GM23338 (cell line): ENCODE measurements around the gene DNAJB2. TPM values are rescaled to one million over a fixed set of nuclear protein-coding genes. Genes with fewer than 3 reads are reported as not detected.

Experiments
- ATAC-seq: fragments of 200-7000 bp; cut with Tn5 transposase; 3 replicates; pipeline ENCODE4 v1.9.1; 2020
- DNase-seq: peaks from one replicate; pipeline ENCODE4 v3.0.0-alpha.2; 2015; ENCODE audit warnings: low spot score
- H2AFZ ChIP-seq: fragments of 200-600 bp; sonication (generic); 2 replicates; pipeline ENCODE4 v1.8.0; 2016; ENCODE audit warnings: antibody characterized with exemption, mild to moderate bottlenecking, moderate library complexity
- H3F3A ChIP-seq: fragments of 200-600 bp; sonication (generic); replicated peaks from 2 replicates; pipeline ENCODE4 v1.8.0; 2017; ENCODE audit warnings: antibody characterized with exemption, mixed run types, low read depth
- H3K27ac ChIP-seq: fragments of 200-600 bp; sonication (generic); 2 replicates; pipeline ENCODE4 v1.6.1; 2016; ENCODE audit warnings: low read depth
- H3K27me3 ChIP-seq: fragments of 200-600 bp; sonication (generic); 2 replicates; pipeline ENCODE4 v1.8.0; 2016; ENCODE audit warnings: mild to moderate bottlenecking, mixed run types, moderate library complexity; ENCODE audit not compliant: insufficient read depth
- H3K36me3 ChIP-seq: fragments of 200-600 bp; sonication (generic); 2 replicates; pipeline ENCODE4 v1.8.0; 2016; ENCODE audit warnings: mild to moderate bottlenecking; ENCODE audit not compliant: insufficient read depth
- H3K4me1 ChIP-seq: fragments of 200-600 bp; sonication (generic); 2 replicates; pipeline ENCODE4 v1.8.0; 2016; ENCODE audit warnings: mild to moderate bottlenecking, moderate library complexity; ENCODE audit not compliant: insufficient read depth
- H3K4me2 ChIP-seq: fragments of 200-600 bp; sonication (generic); 2 replicates; pipeline ENCODE4 v1.7.1; 2017; ENCODE audit warnings: mixed run types
- H3K4me3 ChIP-seq: fragments of 200-600 bp; sonication (generic); 2 replicates; pipeline ENCODE4 v1.6.1; 2016; ENCODE audit warnings: mixed run types
- H3K79me2 ChIP-seq: fragments of 200-600 bp; sonication (generic); replicated peaks from 2 replicates; pipeline ENCODE4 v1.8.0; 2017; ENCODE audit warnings: mild to moderate bottlenecking; ENCODE audit not compliant: insufficient read depth
- H3K9me2 ChIP-seq: fragments of 200-600 bp; sonication (generic); 2 replicates; pipeline ENCODE4 v1.8.0; 2017; ENCODE audit not compliant: insufficient read depth
- H4K20me1 ChIP-seq: fragments of 200-600 bp; sonication (generic); replicated peaks from 2 replicates; pipeline ENCODE4 v1.8.0; 2017; ENCODE audit warnings: mild to moderate bottlenecking; ENCODE audit not compliant: insufficient read depth
- H3K27ac Mint-ChIP-seq: 2 replicates; pipeline ENCODE4 v1.8.0; 2020; ENCODE audit warnings: inconsistent platforms, mild to moderate bottlenecking, moderate library complexity, mixed read lengths
- H3K27me3 Mint-ChIP-seq: 3 replicates; pipeline ENCODE4 v1.8.0; 2022; ENCODE audit warnings: low read depth, mild to moderate bottlenecking, moderate library complexity, mixed read lengths, inconsistent platforms; ENCODE audit not compliant: insufficient read depth, poor library complexity
- H3K36me3 Mint-ChIP-seq: 3 replicates; pipeline ENCODE4 v1.8.0; 2021; ENCODE audit warnings: low read depth, mild to moderate bottlenecking, inconsistent platforms, moderate library complexity, mixed read lengths
- H3K4me1 Mint-ChIP-seq: 3 replicates; pipeline ENCODE4 v1.8.0; 2020; ENCODE audit warnings: mild to moderate bottlenecking, inconsistent platforms, mixed read lengths
- H3K4me3 Mint-ChIP-seq: 3 replicates; pipeline ENCODE4 v1.8.0; 2021; ENCODE audit warnings: moderate library complexity, mild to moderate bottlenecking, inconsistent platforms, mixed read lengths
- H3K9me3 Mint-ChIP-seq: 3 replicates; pipeline ENCODE4 v1.8.0; 2020; ENCODE audit warnings: moderate library complexity, mild to moderate bottlenecking, inconsistent platforms, mixed read lengths
- EZH2 ChIP-seq: fragments of 200-600 bp; sonication (generic); IDR thresholded peaks from one replicate; pipeline ENCODE4 v1.8.0; 2017; ENCODE audit warnings: antibody characterized with exemption, mild to moderate bottlenecking, low read depth; ENCODE audit not compliant: unreplicated experiment
- JUNB ChIP-seq: IDR thresholded peaks from one replicate; pipeline ENCODE4 v1.6.1; 2016; ENCODE audit warnings: antibody characterized with exemption; ENCODE audit not compliant: unreplicated experiment
- NANOG ChIP-seq: IDR thresholded peaks from 2 replicates; pipeline ENCODE4 v1.6.1; 2016; ENCODE audit warnings: antibody characterized with exemption, borderline replicate concordance
- POLR2AphosphoS5 ChIP-seq: IDR thresholded peaks from 2 replicates; pipeline ENCODE4 v1.6.1; 2016; ENCODE audit warnings: antibody characterized with exemption, low read depth
- STAT1 ChIP-seq: IDR thresholded peaks from one replicate; pipeline ENCODE4 v1.6.1; 2016; ENCODE audit warnings: antibody characterized with exemption; ENCODE audit not compliant: unreplicated experiment
- ZNF331 ChIP-seq: fragments of 250-450 bp; sonication (Bioruptor Pico); IDR thresholded peaks from 2 replicates; pipeline ENCODE4 v1.5.0; 2020; ENCODE audit warnings: low read depth, mild to moderate bottlenecking, moderate library complexity
- polyA plus RNA-seq: library from polyadenylated mRNA; unstranded; fragments of >200 nt; fragmentation: Nextera tagmentation; extraction: Ambion mirVana; gene quantifications from 2 replicates; pipeline ENCODE4 v1.2.1, GENCODE V29; 2016
- total RNA-seq: library from RNA; depleted of rRNA; stranded (reverse); fragments of >200 nt; shearing (Covaris generic); gene quantifications from 2 replicates; pipeline ENCODE4 v1.2.3, GENCODE V29; 2014
- TF ChIP-seq, protein P1 (sequence below): IDR thresholded peaks from one replicate; pipeline ENCODE4 v1.6.1; 2018; ENCODE audit warnings: antibody characterized with exemption; ENCODE audit not compliant: unreplicated experiment
- TF ChIP-seq, protein P2 (sequence below), 2 experiments: fragments of 200-600 bp in 1 of 2; sonication (generic) in 1 of 2; conservative IDR thresholded peaks; 2 replicates each; pipeline versions ENCODE4 v1.5.1 to v1.6.1; 2016 to 2017; ENCODE audit warnings: antibody characterized with exemption in 2 of 2, low read depth in 2 of 2, mild to moderate bottlenecking in 2 of 2, moderate library complexity in 1 of 2

The DNAJB2 gene
- total and polyA plus RNA-seq, 2 experiments from 2014 or later, result 6.4 to 25.9 TPM

DNA sequence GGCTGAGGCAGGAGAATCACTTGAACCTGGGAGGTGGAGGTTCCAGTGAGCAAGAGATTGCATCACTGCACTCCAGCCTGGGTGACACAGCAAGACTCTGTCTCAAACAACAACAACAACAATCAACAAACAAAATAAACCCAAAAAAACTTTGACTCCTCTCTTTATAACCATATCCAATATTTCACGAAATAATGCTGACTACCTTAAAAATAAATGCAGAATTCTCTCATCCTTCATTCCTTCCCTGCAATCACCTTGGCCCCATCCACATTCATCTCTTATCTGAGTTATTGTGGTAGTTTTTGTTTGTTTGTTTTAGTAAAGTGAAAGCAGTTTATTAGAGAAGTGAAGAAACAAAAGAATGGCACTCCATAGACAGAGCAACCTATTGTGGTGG lies 26.9 kb downstream of the DNAJB2 start:
- H3K4me3 ChIP-seq, result no peak overlapping the region
- no peaks in the 10 kb centered on the region for H3K79me2 ChIP-seq
- H3F3A ChIP-seq, result peaks cover 4% of the 10 kb centered on the region; the same call in 1 of the 2 replicates
- Mint-ChIP-seq H3K4me1 (peaks cover 16% of the 10 kb centered on the region), H3K9me3 (no peaks in the 10 kb centered on the region; the same call in 2 of the 3 replicates), H3K27me3 (peaks cover 11% of the 10 kb centered on the region), H3K27ac (no peak overlapping the region), H3K36me3 (no peaks in the 10 kb centered on the region), H3K4me3 (no peak overlapping the region)
- ATAC-seq (no peak), DNase-seq (no peak)
- H3K4me1 ChIP-seq, result peaks cover 17% of the 10 kb centered on the region
- TF ChIP-seq NANOG (no peak), STAT1 (no peak), EZH2 (no peak), JUNB (no peak), ZNF331 (CRISPR knock-in tag) (no peak), POLR2AphosphoS5 (no peak)
- TF ChIP-seq, protein P1, sequence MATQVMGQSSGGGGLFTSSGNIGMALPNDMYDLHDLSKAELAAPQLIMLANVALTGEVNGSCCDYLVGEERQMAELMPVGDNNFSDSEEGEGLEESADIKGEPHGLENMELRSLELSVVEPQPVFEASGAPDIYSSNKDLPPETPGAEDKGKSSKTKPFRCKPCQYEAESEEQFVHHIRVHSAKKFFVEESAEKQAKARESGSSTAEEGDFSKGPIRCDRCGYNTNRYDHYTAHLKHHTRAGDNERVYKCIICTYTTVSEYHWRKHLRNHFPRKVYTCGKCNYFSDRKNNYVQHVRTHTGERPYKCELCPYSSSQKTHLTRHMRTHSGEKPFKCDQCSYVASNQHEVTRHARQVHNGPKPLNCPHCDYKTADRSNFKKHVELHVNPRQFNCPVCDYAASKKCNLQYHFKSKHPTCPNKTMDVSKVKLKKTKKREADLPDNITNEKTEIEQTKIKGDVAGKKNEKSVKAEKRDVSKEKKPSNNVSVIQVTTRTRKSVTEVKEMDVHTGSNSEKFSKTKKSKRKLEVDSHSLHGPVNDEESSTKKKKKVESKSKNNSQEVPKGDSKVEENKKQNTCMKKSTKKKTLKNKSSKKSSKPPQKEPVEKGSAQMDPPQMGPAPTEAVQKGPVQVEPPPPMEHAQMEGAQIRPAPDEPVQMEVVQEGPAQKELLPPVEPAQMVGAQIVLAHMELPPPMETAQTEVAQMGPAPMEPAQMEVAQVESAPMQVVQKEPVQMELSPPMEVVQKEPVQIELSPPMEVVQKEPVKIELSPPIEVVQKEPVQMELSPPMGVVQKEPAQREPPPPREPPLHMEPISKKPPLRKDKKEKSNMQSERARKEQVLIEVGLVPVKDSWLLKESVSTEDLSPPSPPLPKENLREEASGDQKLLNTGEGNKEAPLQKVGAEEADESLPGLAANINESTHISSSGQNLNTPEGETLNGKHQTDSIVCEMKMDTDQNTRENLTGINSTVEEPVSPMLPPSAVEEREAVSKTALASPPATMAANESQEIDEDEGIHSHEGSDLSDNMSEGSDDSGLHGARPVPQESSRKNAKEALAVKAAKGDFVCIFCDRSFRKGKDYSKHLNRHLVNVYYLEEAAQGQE, result no peak
- TF ChIP-seq, protein P2, sequence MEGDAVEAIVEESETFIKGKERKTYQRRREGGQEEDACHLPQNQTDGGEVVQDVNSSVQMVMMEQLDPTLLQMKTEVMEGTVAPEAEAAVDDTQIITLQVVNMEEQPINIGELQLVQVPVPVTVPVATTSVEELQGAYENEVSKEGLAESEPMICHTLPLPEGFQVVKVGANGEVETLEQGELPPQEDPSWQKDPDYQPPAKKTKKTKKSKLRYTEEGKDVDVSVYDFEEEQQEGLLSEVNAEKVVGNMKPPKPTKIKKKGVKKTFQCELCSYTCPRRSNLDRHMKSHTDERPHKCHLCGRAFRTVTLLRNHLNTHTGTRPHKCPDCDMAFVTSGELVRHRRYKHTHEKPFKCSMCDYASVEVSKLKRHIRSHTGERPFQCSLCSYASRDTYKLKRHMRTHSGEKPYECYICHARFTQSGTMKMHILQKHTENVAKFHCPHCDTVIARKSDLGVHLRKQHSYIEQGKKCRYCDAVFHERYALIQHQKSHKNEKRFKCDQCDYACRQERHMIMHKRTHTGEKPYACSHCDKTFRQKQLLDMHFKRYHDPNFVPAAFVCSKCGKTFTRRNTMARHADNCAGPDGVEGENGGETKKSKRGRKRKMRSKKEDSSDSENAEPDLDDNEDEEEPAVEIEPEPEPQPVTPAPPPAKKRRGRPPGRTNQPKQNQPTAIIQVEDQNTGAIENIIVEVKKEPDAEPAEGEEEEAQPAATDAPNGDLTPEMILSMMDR (conservative IDR thresholded peaks at IDR 0.05; ENCODE audit: low read depth in 2 of 2), result no peak
- no peak overlapping the region for H3K4me2 ChIP-seq
- peaks cover 16% of the 10 kb centered on the region for H3K27me3 ChIP-seq
- H2AFZ ChIP-seq, result no peak overlapping the region
- no peaks in the 10 kb centered on the region for H3K36me3 ChIP-seq
- H4K20me1 ChIP-seq, result peaks cover 12% of the 10 kb centered on the region
- H3K9me2 ChIP-seq, result no peaks in the 10 kb centered on the region
- H3K27ac ChIP-seq, result no peak overlapping the region

DNA sequence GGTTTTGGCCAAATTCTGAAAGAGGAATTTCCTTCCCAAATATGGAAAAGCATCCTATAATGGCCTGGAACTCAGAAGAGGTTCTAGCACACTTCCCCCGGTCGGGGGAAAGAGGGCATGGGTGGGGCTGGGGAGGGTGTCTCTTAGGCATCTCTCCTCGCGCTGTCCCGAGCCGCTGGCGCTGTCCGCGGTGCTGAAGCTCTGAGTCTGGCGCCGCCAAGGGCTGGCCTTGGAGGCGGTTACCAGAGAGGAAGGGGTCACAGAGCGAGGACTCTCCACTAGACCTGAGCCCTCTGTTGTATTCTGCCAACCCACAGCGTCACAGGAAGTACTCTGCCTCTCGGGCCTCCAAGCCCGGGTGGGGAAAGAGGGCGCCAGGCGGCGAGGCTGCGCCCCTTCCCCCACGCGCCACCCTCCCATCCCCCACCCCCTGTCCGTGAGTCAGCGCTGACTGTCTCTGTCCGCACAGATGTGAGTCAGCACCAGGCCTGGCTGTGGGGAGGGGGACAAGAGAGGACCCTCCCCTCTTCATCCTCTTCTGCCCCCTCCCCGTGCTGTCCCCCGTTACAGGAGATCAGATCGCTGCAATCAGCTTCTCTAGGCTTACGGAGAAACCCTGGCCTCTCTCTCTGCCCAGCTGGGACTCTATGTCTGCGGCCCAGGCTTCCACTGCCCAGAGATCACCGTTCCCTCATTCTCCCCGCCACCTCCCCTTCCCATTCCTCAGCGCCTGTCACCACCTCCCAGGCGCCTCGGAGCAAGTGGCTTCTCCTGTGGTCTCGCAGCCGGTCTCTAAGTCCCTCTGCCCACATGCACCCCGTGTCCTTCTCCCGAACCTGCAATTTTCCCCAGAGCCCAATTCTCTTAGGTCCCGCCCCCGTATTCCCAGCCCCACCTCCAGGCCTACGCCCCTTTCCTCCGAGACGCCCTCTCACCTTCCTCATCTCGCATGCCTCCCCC lies 29.3 kb downstream of the DNAJB2 start:
- DNase-seq (peak; percentile 93), ATAC-seq (peak; percentile 84)
- Histone ChIP-seq H3K4me1 (peaks cover 21% of the 10 kb centered on the region), H3K4me3 (peak overlapping the region; percentile 84), H3K4me2 (peak overlapping the region; percentile 94), H3K79me2 (no peaks in the 10 kb centered on the region), H3K36me3 (no peaks in the 10 kb centered on the region), H2AFZ (peak overlapping the region; percentile 94), H4K20me1 (peaks cover 12% of the 10 kb centered on the region), H3F3A (peaks cover 4% of the 10 kb centered on the region; the same call in 1 of the 2 replicates), H3K27me3 (peaks cover 16% of the 10 kb centered on the region), H3K27ac (no peak overlapping the region), H3K9me2 (no peaks in the 10 kb centered on the region)
- TF ChIP-seq, protein P1, result peak; percentile 97
- no peak for TF ChIP-seq ZNF331 (CRISPR knock-in tag)
- 0 out of 3 replicates have a peak, but pooled peaks cover 2% of the 10 kb centered on the region for H3K36me3 Mint-ChIP-seq
- H3K4me1 Mint-ChIP-seq, result peaks cover 23% of the 10 kb centered on the region
- no peak overlapping the region for H3K27ac Mint-ChIP-seq
- H3K9me3 Mint-ChIP-seq, result peaks cover 3% of the 10 kb centered on the region; the same call in 2 of the 3 replicates
- peaks cover 7% of the 10 kb centered on the region for H3K27me3 Mint-ChIP-seq
- H3K4me3 Mint-ChIP-seq, result peak overlapping the region; percentile 87
